Neuronal stem cell (in vitro differentiated cells): ENCODE measurements around the gene CD80.

Experiments used
- DNase-seq: peaks from one replicate; pipeline ENCODE4 v3.0.0-alpha.2; 2013; ENCODE audit warnings: low spot score
- H2AFZ ChIP-seq: one replicate; pipeline ENCODE4 v1.6.1; 2013; ENCODE audit warnings: mild to moderate bottlenecking, low read length, inconsistent platforms
- H2AK5ac ChIP-seq: 2 replicates; pipeline ENCODE4 v1.6.1; 2013; ENCODE audit warnings: low read depth, mild to moderate bottlenecking, inconsistent platforms, low read length, moderate library complexity, mixed read lengths
- H2BK120ac ChIP-seq: 2 replicates; pipeline ENCODE4 v1.6.1; 2013; ENCODE audit warnings: low read depth, mild to moderate bottlenecking, inconsistent platforms, low read length, moderate library complexity, mixed read lengths
- H2BK12ac ChIP-seq: one replicate; pipeline ENCODE4 v1.6.1; 2013; ENCODE audit warnings: low read length, inconsistent platforms
- H2BK15ac ChIP-seq: 2 replicates; pipeline ENCODE4 v1.6.1; 2013; ENCODE audit warnings: mild to moderate bottlenecking, low read length, inconsistent platforms, mixed read lengths
- H2BK5ac ChIP-seq: one replicate; pipeline ENCODE4 v1.6.1; 2013; ENCODE audit warnings: inconsistent platforms, mild to moderate bottlenecking, low read length, moderate library complexity
- H3K14ac ChIP-seq: one replicate; pipeline ENCODE4 v1.6.1; 2013; ENCODE audit warnings: low read length, inconsistent platforms
- H3K18ac ChIP-seq: 2 replicates; pipeline ENCODE4 v1.6.1; 2013; ENCODE audit warnings: low read length, inconsistent platforms
- H3K23ac ChIP-seq: 2 replicates; pipeline ENCODE4 v1.6.1; 2013; ENCODE audit warnings: low read depth, mild to moderate bottlenecking, mixed read lengths, low read length, inconsistent platforms; ENCODE audit not compliant: poor library complexity
- H3K27ac ChIP-seq: replicated peaks from 3 replicates; pipeline ENCODE4 v1.5.1; 2013; ENCODE audit warnings: low read length, inconsistent platforms
- H3K27me3 ChIP-seq, 3 experiments: 2 replicates each; pipeline ENCODE4 v1.6.1; 2013; ENCODE audit warnings: low read length in 3 of 3, mild to moderate bottlenecking in 2 of 3, inconsistent platforms in 1 of 3, low read depth in 1 of 3, mixed read lengths in 1 of 3, moderate library complexity in 1 of 3; ENCODE audit not compliant: control insufficient read depth in 3 of 3, insufficient read depth in 3 of 3
- H3K36me3 ChIP-seq, 2 donors: replicated peaks in 1 of 2; 2 replicates each; pipeline ENCODE4 v1.6.1; 2013; ENCODE audit warnings: low read length in 2 of 2; ENCODE audit not compliant: control insufficient read depth in 2 of 2, insufficient read depth in 2 of 2
- H3K4ac ChIP-seq: 2 replicates; pipeline ENCODE4 v1.6.1; 2013; ENCODE audit warnings: inconsistent platforms, mild to moderate bottlenecking, low read length, moderate library complexity
- H3K4me1 ChIP-seq, 2 donors: 1 replicate in 1 of 2; 2 replicates in 1 of 2; pipeline ENCODE4 v1.6.1; 2013; ENCODE audit warnings: low read length in 2 of 2, low read depth in 1 of 2; ENCODE audit not compliant: control insufficient read depth in 2 of 2, insufficient read depth in 1 of 2
- H3K4me2 ChIP-seq: one replicate; pipeline ENCODE4 v1.6.1; 2013; ENCODE audit warnings: mild to moderate bottlenecking, low read length, inconsistent platforms; ENCODE audit not compliant: insufficient read depth, poor library complexity, severe bottlenecking
- H3K4me3 ChIP-seq, 2 donors: 2 replicates each; pipeline ENCODE4 v1.5.1; 2013; ENCODE audit warnings: low read length in 2 of 2, mild to moderate bottlenecking in 2 of 2, inconsistent platforms in 1 of 2, moderate library complexity in 1 of 2
- H3K79me1 ChIP-seq: one replicate; pipeline ENCODE4 v1.6.1; 2013; ENCODE audit warnings: low read depth, mild to moderate bottlenecking, inconsistent platforms, low read length, moderate library complexity
- H3K9ac ChIP-seq: one replicate; pipeline ENCODE4 v1.6.1; 2013; ENCODE audit warnings: mild to moderate bottlenecking, low read depth, low read length, inconsistent platforms; ENCODE audit not compliant: poor library complexity
- H3K9me3 ChIP-seq, 2 donors: replicated peaks in 1 of 2; 2 replicates each; pipeline versions ENCODE3 to v1.6.1; 2013; ENCODE audit warnings: low read length in 2 of 2, mild to moderate bottlenecking in 2 of 2, inconsistent platforms in 1 of 2, low read depth in 1 of 2, mixed read lengths in 1 of 2, moderate library complexity in 1 of 2; ENCODE audit not compliant: control insufficient read depth in 2 of 2, insufficient read depth in 1 of 2
- H4K8ac ChIP-seq: one replicate; pipeline ENCODE4 v1.6.1; 2013; ENCODE audit warnings: low read depth, mild to moderate bottlenecking, inconsistent platforms, low read length, moderate library complexity
- H4K91ac ChIP-seq: one replicate; pipeline ENCODE4 v1.6.1; 2013; ENCODE audit warnings: low read length, low read depth, mild to moderate bottlenecking, inconsistent platforms; ENCODE audit not compliant: poor library complexity
- WGBS, 2 donors: extraction: QIAGEN DNeasy Blood & Tissue Kit; methylation state at CpG; one replicate each; pipeline ENCODE4 v1.1.7; 2013; ENCODE audit warnings: missing lambda C conversion rate in 2 of 2, mixed read lengths in 1 of 2; ENCODE audit not compliant: insufficient read length in 2 of 2, insufficient replicate concordance in 1 of 2; ENCODE audit errors: extremely low coverage in 2 of 2; 5-methylcytosine and 5-hydroxymethylcytosine counted together

CD80 gene

GRCh38 chr3:119588112-119588511 lies 28.7 kb upstream of the CD80 start:
- Histone ChIP-seq H2AFZ (no peak overlapping the region), H4K8ac (no peak overlapping the region), H3K79me1 (no peaks in the 10 kb centered on the region), H2BK12ac (no peak overlapping the region), H2BK15ac (no peak overlapping the region), H3K18ac (no peak overlapping the region), H3K14ac (no peak overlapping the region), H3K4ac (no peak overlapping the region), H3K27me3 (peaks cover 0 to 19% (median 0%) of the 10 kb centered on the region in 3 experiments), H3K4me1 (peaks cover 0 to 2% of the 10 kb centered on the region in 2 donors), H3K4me2 (no peak overlapping the region), H3K36me3 (peaks cover 0 to 3% of the 10 kb centered on the region in 2 donors), H2BK5ac (no peak overlapping the region), H3K27ac (no peak overlapping the region), H4K91ac (no peak overlapping the region), H2BK120ac (no peak overlapping the region), H3K23ac (no peak overlapping the region), H2AK5ac (no peak overlapping the region), H3K4me3 (no peak overlapping the region), H3K9ac (no peak overlapping the region), H3K9me3 (peaks cover 0 to 4% of the 10 kb centered on the region in 2 donors)
- no CpG with 5 or more reads among the region's 3 CpGs for WGBS, 2 donors
- DNase-seq = no peak

- Histone ChIP-seq H3K4me3 (no peak overlapping the region), H4K91ac (no peak overlapping the region), H3K14ac (no peak overlapping the region), H2AK5ac (no peak overlapping the region), H3K79me1 (no peaks in the 10 kb centered on the region), H2BK12ac (no peak overlapping the region), H3K18ac (no peak overlapping the region), H3K4me1 (peaks cover 0 to 2% of the 10 kb centered on the region in 2 donors), H2BK5ac (no peak overlapping the region), H3K9ac (no peak overlapping the region), H3K9me3 (peaks cover 0 to 4% of the 10 kb centered on the region in 2 donors), H4K8ac (no peak overlapping the region), H2BK120ac (no peak overlapping the region), H3K27ac (no peak overlapping the region), H3K36me3 (peaks cover 0 to 3% of the 10 kb centered on the region in 2 donors), H3K4me2 (no peak overlapping the region), H2AFZ (no peak overlapping the region), H3K23ac (no peak overlapping the region), H3K27me3 (peaks cover 0 to 17% (median 0%) of the 10 kb centered on the region in 3 experiments), H3K4ac (no peak overlapping the region), H2BK15ac (no peak overlapping the region)
- no peak for DNase-seq
- no CpG with 5 or more reads among the region's 3 CpGs for WGBS, 2 donors
Observed at GRCh38 chr3:119586733-119587172, 27.3 kb upstream of the CD80 start.

- H3K27ac ChIP-seq = no peak overlapping the region
- no peak for DNase-seq
- H4K8ac ChIP-seq = no peak overlapping the region
- H4K91ac ChIP-seq = no peak overlapping the region
- peaks cover 0 to 4% of the 10 kb centered on the region in 2 donors for H3K9me3 ChIP-seq
- H2BK5ac ChIP-seq = no peak overlapping the region
- no peak overlapping the region for H3K4me3 ChIP-seq
- H2AK5ac ChIP-seq = no peak overlapping the region
- H3K23ac ChIP-seq = no peak overlapping the region
- no peak overlapping the region for H2AFZ ChIP-seq
- H3K9ac ChIP-seq = no peak overlapping the region
- no peak overlapping the region for H3K14ac ChIP-seq
- H3K79me1 ChIP-seq = no peaks in the 10 kb centered on the region
- no peak overlapping the region for H3K18ac ChIP-seq
- H2BK120ac ChIP-seq = no peak overlapping the region
- no CpG with 5 or more reads among the region's 11 CpGs for WGBS, 2 donors
- peaks cover 0 to 2% of the 10 kb centered on the region in 2 donors for H3K4me1 ChIP-seq
- H3K4ac ChIP-seq = no peak overlapping the region
- H2BK15ac ChIP-seq = no peak overlapping the region
- no peak overlapping the region for H2BK12ac ChIP-seq
- peaks cover 0 to 22% (median 0%) of the 10 kb centered on the region in 3 experiments for H3K27me3 ChIP-seq
- peaks cover 0 to 3% of the 10 kb centered on the region in 2 donors for H3K36me3 ChIP-seq
- H3K4me2 ChIP-seq = no peak overlapping the region
Observed at GRCh38 chr3:119585856-119586570, 26.6 kb upstream of the CD80 start.

- no peak overlapping the region for H3K14ac ChIP-seq
- H3K9ac ChIP-seq = no peak overlapping the region
- no peak overlapping the region for H2BK5ac ChIP-seq
- H3K79me1 ChIP-seq = no peaks in the 10 kb centered on the region
- no peak overlapping the region for H3K4me3 ChIP-seq
- H2AFZ ChIP-seq = no peak overlapping the region
- no peak overlapping the region for H2BK15ac ChIP-seq
- no peak overlapping the region for H2BK12ac ChIP-seq
- DNase-seq = no peak
- H3K4me1 ChIP-seq = peaks cover 0 to 3% of the 10 kb centered on the region in 2 donors
- no peak overlapping the region for H4K8ac ChIP-seq
- no peak overlapping the region for H3K23ac ChIP-seq
- H3K4ac ChIP-seq = no peak overlapping the region
- H3K9me3 ChIP-seq = no peaks in the 10 kb centered on the region
- peaks cover 0 to 3% of the 10 kb centered on the region in 2 donors for H3K36me3 ChIP-seq
- H2BK120ac ChIP-seq = no peak overlapping the region
- peaks cover 0 to 28% (median 0%) of the 10 kb centered on the region in 3 experiments for H3K27me3 ChIP-seq
- H4K91ac ChIP-seq = no peak overlapping the region
- H3K27ac ChIP-seq = no peak overlapping the region
- no CpG with 5 or more reads among the region's 10 CpGs for WGBS, 2 donors
- H3K18ac ChIP-seq = no peak overlapping the region
- no peak overlapping the region for H3K4me2 ChIP-seq
- no peak overlapping the region for H2AK5ac ChIP-seq
Observed at GRCh38 chr3:119585208-119585607, 25.8 kb upstream of the CD80 start.
